ENCODE data around the gene CIROP.

Gene CIROP

DNA sequence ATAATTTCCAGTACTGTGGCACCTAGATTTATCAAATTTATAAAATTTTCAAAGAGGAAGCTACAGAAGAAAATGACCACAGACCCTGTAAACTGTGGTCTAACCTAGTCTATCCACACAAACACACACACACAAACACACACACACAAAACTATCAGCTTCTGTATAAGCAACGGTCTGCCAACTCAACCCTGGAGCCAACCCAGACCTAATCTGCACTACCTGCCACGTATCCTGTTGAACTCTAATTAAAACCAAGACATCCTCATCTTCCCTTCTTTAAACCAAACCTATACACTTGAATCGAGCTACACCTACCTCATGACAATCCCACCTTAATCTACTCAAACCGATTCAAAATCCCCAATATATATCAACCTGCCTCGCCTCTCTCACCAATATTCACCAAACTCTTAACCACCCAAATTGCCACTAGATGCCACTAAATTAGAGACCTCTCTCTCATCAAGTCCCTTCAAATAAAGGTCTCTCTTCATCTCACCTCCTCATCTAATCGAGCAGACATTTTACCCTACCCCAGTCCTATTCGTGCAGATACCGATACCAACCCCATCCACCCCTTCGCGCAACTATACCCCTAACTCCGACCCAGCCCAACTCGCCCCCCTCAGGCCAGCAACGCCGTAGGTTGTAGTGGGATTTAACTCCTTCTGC lies 10.7 kb downstream of the CIROP start:
- DNase-seq (ENCODE audit: low spot score): no peak

DNA sequence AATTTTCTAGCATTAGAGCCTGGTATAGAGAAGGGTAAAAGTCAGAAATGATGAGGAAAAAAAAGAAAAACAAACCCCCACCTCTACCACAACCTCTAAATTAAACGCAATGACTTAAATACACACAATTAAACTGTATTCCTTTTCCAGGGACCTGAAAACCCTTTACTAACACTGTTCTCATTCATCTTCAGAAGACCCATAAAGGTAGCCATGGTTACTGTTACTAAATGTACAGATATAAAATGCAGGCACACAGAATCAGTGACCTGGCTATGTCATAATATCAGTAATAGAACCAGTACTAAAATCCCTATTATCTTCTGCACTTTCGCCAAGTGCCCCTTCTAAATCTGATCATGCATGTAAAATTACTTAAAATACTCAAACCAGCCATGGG lies 11.3 kb downstream of the CIROP start:
- no peak for DNase-seq (ENCODE audit: low spot score)

DNA sequence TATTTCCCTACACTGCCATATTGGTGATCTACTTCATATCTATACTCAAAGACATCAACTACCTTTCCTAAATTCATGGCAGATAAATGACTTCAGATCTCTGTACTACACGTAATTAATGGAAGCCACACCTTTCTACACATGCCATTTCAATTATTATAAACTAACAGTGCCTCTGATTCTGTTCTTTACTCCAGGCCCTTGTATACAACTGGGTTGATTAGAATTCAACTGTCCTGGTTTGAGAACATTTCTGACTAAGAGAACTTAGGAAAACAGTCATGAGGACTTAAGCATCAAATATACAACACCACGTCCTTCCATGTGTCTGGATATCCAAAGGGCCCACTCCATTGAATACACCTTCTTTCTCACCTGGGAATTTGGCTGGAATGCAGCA lies 11.7 kb downstream of the CIROP start:
- DNase-seq (ENCODE audit: low spot score): no peak

DNA sequence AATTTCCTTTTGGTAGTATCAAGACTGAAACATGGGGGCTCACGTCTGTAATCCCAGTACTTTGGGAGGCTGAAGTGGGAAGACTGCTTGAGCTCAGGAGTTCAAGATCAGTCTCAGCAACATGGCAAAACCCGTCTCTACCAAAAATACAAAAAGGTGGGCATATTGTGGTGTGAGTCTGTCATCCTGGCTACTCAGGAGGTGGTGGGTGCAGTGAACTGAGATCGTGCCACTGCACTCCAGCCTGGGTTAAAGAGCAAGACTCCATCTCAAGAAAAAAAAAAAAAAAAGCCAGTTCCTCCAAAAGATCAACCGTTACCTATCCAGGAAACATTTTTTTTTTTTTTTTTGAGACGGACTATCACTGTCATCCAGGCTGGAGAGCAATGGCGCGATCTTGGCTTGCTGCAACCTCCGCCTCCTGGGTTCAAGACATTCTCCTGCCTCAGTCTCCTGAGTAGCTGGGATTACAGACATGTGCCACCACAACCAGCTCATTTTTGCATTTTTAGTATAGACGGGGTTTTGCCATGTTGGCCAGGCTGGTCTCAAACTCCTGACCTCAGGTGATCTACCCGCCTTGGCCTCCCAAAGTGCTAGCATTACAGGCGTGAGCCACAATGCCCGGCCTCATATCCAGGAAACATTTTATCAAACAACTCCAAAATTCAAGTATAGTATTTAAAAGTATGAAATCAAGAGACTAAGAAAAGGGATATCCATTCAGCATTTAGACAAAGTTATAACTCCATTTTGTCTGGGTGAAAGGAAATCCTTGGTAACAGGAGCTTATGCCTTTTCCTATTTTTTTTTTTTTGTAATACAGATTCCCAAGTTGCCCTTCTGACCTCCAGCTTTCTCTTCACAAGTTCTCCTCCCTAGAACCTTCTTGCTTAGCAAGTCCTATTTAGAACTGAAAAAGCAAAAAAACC lies 13.2 kb downstream of the CIROP start:
- DNase-seq (ENCODE audit: low spot score): no peak

DNA sequence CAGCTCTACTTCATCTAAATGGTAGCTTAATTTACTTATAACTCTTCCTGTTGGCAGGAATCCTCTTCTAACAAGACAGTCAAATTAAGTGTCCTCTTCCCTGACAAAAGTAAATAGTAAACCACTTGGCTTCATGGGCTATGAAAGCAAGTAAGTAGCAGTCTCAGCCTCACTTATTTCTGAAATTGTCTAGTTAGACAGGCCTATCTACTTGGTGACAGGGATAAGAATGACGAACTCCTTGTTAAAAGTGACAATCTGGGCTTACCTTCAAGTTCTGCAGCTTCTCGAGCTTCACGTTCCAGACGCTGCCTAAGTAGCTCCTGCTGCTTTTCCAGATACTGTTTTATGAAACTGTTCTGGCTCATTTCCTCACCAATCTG lies 14.5 kb downstream of the CIROP start:
- DNase-seq (ENCODE audit: low spot score): no peak

DNA sequence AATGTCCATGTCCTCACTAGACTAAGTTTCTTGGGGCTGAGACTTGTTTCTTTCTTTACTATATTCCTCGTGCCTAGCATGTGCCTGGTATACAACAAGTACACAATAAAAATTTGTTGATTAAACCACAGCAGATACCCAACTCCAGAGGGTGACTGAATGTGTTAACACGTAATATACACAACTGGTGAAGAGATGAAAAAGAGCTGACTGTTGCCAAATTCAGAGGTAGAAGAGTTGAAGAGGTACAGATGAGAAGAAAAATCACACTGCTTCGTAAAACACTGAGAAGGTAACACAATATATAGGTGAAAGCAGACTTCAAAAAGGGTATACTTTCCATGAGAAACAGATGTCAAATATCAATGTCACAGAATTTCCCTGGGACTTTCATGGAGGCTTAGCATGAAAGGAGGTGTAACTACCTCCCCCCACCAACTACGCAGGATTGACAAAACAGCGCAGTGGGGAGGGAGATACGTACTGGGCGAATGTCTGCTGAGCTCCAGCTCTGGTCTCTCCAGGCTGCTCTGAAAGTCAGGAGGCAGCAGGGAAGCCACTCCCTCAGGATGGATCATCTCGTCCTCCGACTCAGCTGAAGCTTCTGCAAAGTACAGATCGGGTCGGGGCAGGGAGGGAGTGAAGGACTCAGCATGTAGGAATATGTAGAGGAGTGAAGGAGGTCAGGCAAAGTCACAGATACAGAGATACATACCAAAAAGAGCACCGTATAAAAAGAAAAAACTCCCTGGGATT lies 15.1 kb downstream of the CIROP start:
- no peak for DNase-seq (ENCODE audit: low spot score)

DNA sequence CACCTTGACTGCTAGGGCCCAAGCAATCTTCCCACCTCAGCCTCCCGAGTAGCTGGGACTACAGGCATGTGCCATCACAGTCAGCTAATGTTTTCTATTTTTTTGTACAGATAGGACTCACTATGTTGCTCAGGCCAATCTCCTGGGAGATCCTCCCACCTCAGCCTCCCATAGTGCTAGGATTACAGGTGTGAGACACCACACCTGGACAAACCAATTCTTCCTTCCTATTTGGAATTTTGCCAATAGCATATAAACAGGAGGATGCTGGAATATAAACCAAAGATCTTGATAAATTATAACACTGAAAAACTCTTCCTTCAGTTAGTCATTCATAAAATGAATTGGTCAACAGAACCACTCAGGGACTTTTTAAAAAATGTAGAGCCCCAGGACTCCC lies 18.2 kb downstream of the CIROP start:
- DNase-seq (ENCODE audit: low spot score): no peak

DNA sequence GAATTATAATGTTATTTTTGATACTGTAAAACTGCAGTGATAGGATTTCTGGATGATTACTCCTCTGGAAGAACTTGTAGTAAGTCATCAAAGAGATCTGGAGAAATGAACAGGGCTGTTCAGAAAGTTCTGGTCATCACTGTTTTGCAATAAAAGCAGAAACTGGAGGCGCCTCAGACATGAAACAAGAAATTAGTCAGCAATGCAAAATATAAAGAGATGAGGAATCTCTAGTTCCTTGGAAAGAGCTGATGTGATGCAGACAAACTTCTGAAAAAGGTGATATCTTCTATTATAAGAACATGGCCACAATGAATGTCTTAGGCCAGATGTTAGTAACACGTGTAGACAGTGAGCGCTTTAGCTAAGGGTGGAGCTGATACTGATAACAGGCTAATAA lies 19.3 kb downstream of the CIROP start:
- DNase-seq (ENCODE audit: low spot score): no peak

DNA sequence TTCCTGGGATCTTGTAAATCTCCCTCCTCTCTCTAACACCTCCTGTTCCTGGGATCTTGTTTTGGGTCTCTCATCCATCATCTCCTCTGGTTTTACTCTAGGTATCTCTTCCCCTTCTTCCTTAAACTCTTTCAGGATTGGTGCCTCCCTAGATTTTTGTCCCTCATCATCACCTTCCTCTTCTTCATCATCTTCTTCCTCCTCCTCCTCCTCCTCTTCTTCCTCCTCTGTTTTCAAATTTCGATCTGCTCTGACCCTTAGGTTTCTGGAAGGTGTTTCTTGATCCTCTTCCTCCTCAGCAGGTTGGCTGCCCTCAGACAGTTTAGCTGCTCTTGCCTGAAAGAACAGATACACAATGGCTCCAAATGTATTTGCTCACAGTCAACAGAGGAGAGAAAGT lies 24.3 kb downstream of the CIROP start:
- no peak for DNase-seq (ENCODE audit: low spot score)

DNA sequence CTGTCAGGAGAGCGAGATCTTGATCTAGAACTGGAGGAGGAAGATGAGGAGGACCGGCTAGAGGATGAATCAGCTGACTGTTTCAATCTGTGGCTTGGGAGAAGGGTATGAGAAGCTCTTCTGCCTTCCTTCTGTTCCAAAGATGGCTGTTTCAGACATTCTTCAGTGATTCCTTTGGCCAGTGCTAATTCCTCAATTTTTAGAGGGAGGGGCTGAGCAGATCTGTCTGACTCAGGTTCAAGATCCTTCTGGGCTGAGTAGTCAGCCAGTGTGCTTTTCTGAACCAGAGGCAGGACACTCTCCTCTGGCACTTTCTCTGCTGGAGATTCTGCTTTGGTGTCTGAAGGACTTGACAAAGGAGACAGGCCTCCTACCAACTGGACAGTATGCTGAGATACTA lies 25.1 kb downstream of the CIROP start:
- DNase-seq (ENCODE audit: low spot score): no peak

DNA sequence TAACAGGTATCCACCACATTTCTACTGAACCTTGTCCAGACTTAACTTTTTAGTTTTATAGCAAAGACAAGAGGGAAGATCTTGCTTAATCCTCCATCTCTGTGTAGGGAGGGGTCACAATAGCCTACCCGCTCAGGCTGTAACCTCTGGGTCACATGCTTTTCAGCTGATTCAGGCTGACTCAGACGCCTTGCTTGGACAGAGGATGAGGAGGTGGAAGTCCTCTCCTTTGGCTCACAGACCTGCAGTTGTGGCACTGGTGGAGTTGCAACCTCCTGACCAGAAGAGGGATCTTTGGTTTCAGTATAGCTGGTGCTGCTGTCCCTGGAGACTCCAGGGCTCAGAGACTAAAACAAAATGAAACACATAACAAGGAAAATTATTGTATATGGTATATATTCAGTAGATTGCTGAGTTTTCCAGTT lies 26.1 kb downstream of the CIROP start:
- no peak for DNase-seq (ENCODE audit: low spot score)

DNA sequence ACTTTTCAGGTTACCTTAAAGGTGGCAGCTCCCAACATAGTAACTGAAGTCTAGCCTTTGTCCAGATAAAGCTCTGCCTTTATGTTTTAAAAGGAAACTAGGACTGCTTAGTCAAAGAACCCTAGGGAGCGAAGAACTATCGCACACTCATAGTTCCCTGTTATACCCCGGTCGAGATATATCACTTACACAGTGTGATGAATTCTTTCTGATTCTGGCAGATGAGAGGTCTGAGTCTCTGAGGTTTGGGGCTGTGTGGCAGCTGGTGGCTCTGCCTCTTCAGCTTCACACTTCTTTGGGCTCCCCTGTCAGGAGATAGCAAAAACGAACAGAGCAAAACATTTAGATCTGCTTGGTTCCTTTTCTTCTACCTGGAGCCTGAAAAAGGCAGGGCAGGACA lies 26.8 kb downstream of the CIROP start:
- no peak for DNase-seq (ENCODE audit: low spot score)

DNA sequence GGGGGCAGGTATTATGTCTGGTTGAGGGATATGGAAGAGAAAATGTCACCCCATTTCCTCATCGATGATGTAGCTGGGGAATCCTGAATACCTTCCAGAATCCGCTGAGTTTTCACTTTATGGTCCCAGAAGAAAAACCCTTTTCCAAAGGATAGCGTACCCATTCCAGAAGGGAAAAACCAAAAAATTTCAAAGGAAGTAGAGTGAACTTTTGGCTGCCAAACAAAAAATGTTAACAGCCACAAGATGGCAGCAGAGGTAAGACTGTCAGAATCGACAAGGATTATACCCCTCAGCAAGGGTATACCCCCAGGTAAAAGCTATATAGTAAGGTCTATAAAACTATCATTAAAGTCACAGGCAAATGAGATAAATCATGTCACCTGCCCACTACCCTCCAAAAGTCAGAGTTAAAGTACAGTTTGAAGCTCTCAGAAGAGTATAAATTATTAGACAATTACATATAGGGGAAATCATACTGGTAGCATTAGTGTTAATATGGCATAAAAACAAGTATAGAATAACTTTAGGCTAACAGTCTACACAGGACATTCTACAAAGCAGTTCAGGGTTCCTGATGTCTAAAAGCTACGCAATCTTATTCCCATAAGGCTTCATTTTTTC lies 27.9 kb downstream of the CIROP start:
- peak; percentile 18 for DNase-seq (ENCODE audit: low spot score)

DNA sequence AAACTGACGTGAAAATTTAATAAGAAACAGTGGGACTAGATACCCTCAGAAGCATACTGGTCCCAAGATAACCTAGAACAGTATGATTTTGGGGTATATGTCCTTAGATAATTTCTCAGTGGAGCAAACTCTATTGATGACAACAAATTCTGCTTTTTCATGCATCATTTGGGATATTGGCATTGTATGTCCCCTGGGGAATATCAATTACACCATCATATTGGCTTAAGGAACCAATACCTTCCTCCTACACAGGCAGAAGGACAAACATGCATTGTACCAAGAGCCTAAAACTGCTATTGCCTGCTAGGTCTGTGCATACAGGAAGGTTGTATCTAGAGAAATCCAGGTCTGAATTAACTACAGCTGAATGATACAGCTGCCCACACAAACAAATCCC lies 29.9 kb downstream of the CIROP start:
- no peak for DNase-seq (ENCODE audit: low spot score)

DNA sequence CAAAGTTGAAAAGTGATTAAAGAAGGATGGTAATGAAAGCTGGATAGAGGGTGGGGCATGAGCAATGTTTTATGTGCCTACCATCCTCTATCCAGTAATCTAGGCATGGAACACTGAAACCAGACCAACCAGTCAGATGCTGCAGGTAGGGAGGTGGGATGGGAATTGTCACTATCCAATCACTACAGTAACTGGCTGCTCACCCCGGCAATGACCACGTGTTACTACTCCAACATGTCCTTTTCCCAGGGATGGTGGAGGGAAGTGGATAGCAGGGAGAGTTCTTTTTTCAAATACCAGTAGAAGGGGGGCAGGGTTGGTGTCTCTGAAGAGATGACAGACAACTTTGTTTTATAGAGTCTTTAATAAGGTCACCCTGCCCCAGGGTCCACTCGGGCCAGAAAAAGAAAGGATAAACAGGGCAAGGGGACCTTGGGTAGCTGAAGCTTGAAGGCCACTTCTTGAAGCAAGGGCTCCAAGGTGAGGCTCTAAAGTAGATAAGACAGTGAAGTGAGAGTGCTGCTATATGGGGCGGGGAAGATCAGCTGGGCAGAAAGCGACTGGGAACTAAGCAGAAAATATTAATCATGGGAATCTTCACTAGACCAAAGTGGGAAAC lies 32.8 kb downstream of the CIROP start:
- DNase-seq (ENCODE audit: low spot score): no peak

DNA sequence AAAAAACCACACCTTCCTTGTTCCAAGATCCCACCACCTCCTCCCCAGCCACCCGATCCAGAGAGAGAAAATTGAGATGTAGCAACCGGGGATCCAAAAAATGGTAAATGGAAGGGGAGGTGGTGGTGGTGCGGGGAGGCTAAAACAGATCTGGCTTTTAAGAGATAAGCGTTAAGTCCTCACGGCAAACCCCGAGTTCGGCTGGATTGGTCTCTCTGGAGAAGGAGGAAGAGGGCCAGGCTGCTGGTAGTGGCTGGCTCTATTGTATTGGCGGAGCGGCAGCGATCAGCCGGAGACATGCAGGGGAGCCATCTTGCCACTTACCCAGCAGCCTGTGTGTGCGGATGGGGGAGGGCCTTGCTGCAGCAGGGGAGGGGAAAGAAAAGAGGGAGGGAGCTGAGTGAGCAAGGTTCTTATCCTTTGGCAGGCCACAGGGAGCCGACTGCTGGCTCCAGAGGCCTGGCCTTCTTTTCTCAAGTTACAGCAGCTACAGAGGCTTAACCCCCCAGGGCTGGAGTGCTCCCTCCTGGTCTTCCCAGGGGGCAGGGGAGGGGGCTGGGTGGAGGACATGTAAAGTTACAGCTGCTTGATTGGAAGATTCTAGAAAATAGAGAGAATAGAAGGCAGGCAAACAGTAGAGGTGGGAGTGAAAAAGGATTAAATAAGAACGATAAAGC lies 33.4 kb downstream of the CIROP start:
- peak; percentile 73 for DNase-seq (ENCODE audit: low spot score)

DNA sequence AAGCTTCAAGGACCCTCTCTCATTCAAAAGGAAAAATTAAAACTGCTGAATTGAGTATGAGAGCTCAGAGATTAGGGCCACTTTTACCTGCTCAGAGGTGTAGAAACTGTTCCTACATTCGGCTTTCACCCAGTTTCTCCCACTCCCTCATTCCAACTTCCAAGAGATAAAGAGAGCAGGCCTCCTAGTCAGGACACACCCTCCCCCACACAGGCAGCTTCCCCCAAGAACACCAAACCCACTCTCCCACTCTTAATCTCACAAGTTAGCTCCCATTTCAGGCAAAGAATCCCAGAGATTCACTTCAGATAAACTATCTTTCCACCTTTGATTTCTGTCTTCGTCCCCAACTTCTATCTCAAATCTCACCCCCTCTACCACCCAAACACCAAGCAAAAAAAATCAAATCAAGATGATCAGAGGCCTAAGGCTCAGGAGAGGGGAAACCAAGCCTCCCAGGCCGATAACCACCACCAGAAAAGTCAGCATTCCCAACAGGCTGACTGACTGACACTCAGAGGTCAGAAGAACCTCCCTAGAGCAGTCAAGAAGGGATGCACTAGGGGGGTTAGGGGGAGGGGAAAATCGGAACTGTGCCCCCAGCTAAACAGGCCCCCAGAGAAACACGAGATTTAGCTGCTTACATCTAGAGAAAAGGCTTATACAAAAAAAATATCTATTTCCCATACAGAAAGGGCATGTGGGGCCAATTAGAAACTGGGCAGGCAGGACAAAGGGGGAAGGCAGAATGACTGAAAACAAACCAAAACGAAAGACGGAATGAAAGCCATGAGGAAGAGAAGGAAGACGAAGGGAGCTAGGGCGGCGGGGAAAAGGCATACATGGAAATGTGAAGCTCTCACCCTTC lies 34.3 kb downstream of the CIROP start:
- DNase-seq (ENCODE audit: low spot score): no peak

DNA sequence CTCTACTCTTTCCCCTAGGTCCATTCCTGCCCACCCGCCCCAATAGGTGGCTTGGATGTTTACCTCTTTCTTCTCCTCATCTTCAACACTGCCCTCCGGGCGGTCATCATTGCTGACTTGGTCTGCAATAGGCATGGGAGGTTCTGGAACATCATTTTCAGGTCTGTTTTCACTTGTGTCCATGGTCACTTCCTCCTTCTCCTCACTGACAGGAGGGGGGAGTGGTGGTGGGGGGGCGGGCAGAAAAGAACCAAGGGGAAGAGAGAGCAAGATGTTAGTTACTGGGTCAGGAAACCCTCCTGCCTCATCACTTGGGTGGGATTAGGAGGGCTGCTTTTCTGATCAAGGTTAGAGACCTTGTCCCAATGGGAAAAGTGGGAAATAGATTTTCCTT lies 35.4 kb downstream of the CIROP start:
- DNase-seq (ENCODE audit: low spot score): no peak

DNA sequence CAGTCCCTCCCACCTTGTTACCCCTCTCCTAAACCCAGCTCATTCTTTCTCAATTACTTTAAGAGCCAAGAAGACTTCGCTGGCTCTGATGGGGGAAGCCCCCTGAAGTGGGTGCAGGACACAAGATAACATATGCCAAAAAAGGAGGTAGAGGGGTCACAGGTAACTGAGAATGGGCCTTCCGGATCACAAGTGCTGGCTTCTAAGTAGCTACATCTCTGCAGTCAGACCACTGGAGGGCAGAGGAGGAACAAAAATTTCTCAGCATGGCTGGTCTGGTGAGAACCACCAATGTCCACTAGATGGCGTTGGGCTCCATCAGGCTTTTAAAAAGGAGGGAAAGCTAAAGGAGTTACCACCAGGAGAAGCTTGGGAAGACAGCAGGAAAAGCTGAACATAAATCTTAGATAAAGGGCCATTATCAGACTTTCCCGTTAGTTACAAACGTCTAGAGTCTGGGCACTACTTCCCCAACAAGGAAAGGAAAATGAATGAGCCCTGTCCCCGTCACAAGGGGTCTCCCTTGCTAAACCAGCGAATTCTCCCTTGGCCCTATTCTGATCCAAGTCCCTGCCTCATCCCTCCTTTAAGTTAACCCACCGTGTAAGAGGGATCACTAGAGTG lies 35.9 kb downstream of the CIROP start:
- peak; percentile 77 for DNase-seq (ENCODE audit: low spot score)

Measured in CD4-positive, alpha-beta T cell treated with Interleukin-6 at 100 ng/mL for 8 hours (primary cell).